ENCODE measurements around the gene ZFPL1.

- TF ChIP-seq POLR2A (IDR thresholded peaks at IDR 0.05): no peak
- no peak for TF ChIP-seq CTCF (IDR thresholded peaks at IDR 0.05)
These were observed 765 bp downstream of the ZFPL1 start for GRCh38 chr11:65084598-65085375.

All from heart left ventricle (tissue), 13 donors.